ENCODE data around the gene TM9SF2.

The TM9SF2 gene

DNA sequence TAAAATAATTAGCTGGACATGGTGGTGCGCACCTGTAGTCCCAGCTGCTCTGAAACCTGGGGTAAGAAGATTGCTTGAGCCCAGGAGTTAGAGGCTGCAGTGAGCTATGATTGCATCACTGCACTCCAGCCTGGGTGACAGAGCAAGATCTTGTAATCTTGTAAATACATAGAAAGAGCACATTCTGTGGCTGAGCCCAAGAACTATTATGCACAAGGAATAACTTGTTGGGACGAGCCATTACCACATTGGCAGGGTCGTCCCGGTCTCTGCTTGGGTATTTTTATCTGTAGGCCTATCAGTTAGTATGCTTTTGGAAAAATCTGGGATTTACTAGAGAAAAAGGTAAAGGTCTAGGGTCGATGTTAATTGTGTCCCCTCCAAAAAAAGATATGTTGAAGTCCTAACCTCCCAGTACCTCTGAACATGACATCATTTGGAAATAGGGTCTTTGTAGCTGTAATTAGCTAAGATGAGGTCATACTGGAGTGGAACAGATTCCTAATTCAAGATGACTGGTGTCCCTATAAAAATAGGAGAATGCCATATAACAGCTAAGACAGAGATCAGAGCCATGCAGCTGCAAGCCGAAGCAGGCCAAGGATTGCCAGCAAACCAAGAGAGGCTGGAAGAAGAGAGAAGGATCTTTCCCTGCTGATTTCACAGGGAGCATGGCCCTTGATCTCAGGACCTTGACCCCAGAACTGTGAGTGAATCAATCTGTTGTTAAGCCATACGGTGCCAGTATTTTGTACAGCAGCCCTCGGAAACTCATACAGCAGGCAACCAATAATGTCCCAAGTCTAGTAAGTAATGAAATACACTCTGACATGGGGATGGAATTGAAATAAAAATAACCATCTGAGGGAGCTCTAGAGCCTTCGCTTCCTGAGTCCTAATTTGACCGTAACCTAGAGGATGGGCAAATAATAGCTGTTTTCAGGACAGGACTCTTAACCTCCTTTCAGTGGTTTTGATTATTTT lies 77.0 kb downstream of the TM9SF2 start:
- no peak for DNase-seq (ENCODE audit: low read depth in 2 of 2)

GRCh38 chr13:99580500-99581268 lies 79.4 kb downstream of the TM9SF2 start:
- DNase-seq (ENCODE audit: low read depth in 2 of 2), result no peak

- no peak for DNase-seq (ENCODE audit: low read depth in 2 of 2)
Observed at GRCh38 chr13:99582511-99582910, 81.2 kb downstream of the TM9SF2 start.

GRCh38 chr13:99585609-99586008 lies 84.3 kb downstream of the TM9SF2 start:
- DNase-seq (ENCODE audit: low read depth in 2 of 2), result no peak

- no peak for DNase-seq (ENCODE audit: low read depth in 2 of 2)
Observed at GRCh38 chr13:99587021-99587420, 85.7 kb downstream of the TM9SF2 start.

- no peak for DNase-seq (ENCODE audit: low read depth in 2 of 2)
Observed at GRCh38 chr13:99587893-99588606, 86.8 kb downstream of the TM9SF2 start.

DNA sequence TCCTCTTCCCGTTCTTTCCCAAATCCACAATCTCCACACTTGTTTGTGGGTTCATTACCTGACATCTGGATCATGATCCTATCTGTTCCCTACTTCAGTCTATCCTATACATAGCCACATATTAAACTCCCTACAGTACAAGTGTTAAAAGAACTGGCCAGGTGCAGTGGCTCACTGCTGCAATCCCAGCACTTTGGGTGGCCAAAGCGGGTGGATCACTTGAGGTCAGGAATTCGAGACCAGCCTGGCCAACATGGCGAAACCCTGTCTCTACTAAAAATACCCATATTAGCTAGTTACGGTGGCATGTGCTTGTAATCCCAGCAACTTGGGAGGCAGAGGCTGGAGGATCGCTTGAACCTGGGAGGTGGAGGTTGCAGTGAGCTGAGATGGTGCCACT lies 88.3 kb downstream of the TM9SF2 start:
- no peak for DNase-seq (ENCODE audit: low read depth in 2 of 2)

GRCh38 chr13:99590519-99591011 lies 89.3 kb downstream of the TM9SF2 start:
- no peak for DNase-seq (ENCODE audit: low read depth in 2 of 2)

DNA sequence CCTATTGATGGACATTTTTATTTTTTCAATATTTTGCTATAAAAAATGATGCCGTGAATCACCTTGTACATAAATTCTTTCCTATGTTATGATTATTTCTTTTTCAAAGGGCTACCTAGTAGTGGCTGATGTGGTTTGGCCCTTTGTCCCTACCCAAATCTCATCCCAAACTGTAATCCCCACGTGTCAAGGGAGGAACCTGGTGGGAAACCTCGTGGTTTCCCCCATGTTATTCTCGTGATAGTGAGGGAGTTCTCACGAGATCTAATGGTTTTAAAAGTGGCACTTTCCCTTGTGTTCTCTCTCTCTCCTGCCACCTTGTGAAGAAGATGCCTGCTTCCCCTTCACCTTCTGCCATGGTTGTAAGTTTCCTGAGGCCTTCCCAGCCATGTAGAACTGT lies 94.9 kb downstream of the TM9SF2 start:
- no peak for DNase-seq (ENCODE audit: low read depth in 2 of 2)

- DNase-seq (ENCODE audit: low read depth in 2 of 2), result no peak
Observed at GRCh38 chr13:99600318-99600717, 99.0 kb downstream of the TM9SF2 start.

GRCh38 chr13:99601535-99601934 lies 100.3 kb downstream of the TM9SF2 start:
- no peak for DNase-seq (ENCODE audit: low read depth in 2 of 2)

GRCh38 chr13:99604636-99605035 lies 103.4 kb downstream of the TM9SF2 start:
- no peak for DNase-seq (ENCODE audit: low read depth in 2 of 2)

DNA sequence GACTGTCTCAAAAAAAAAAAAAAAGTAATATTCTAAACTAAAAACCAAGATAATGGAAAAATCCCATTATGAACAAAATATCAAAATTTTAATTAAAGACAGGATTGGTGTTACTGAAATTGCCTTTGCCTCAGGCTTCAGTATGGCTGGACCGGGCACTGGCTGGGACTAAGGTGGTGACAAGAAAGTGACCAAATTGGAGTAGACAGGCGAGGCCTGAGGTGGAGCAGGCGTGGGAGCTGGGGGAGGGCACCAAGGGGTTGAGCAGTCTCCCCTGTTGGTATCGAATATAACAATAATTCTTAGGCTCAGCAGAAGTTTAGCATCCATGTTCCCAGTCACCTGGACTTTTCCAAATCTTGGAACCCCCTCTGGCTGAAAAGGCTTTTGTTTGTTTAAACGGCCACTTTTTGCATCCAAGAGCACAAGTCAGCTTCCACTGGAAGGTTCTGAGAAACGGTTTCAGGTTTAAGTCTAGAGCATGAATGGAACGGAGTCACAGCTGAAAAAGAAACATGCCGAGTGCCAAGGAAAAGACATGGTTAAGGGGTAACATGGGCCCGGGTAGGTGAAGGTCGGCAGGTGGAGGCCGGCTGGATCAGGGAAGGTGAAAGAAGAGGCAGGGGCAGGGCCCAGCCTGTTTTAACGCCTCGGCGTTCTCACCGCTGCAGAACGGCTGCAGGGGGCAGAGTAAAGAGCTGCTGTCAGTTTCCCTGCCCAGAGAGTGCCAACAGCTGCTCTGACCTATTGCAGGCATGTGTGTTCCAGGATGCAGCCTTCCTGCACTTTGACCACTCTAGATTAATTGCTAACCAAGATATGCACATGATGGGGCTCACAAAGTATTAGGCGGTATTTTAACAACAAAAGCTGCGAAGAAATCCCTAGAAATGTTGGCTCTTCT lies 104.4 kb downstream of the TM9SF2 start:
- DNase-seq (ENCODE audit: low read depth in 2 of 2), result no peak

DNA sequence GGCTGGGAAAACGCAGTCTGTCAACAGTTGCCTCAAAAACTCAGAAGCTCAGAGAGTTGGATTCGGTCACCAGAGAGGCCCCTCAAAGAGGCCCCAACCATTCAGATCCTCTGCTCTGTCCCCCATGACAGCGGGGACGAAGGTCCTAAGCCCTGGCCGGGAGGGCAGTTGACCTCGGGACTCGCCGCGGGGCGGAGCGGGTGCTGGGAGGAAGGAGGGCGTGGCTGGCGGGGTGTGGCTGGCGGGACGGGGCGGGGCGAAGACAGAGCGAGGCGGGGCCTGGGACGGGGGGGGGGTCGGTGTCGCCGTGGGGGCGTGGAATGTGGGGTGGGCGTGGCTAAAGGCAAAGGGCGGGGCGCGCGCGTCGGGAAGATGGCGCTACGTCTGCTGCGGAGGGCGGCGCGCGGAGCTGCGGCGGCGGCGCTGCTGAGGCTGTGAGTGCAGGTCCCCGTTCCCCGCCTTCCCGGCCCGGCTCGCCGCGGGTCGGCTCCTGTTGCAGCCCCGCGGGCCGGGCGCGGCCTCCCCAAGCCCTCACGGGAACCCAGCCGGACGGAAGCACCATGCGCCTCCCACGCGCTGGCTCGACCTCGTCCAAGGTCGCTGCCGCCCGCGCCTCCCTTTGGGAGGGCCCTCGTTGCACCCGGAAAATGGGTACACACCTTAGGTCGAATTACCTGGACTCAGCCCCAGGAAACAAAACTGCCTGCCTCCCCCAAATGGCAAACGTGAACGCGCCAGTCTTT lies 105.2 kb downstream of the TM9SF2 start, which contains the start of gene CLYBL:
Gene CLYBL, plus strand, starts transcription at position 367 of the 743 bp plus-strand sequence.
- DNase-seq (ENCODE audit: low read depth in 2 of 2), result peak; percentile 85 to 89

GRCh38 chr13:99608345-99608744 lies 107.1 kb downstream of the TM9SF2 start:
- no peak for DNase-seq (ENCODE audit: low read depth in 2 of 2)

- DNase-seq (ENCODE audit: low read depth in 2 of 2), result no peak
Observed at GRCh38 chr13:99610702-99611289, 109.5 kb downstream of the TM9SF2 start.
